PC-9 (cell line): ENCODE measurements around the gene THSD8.

Experiments used
- CTCF ChIP-seq: fragments of 200-600 bp; sonication (generic); conservative IDR thresholded peaks from 2 replicates; pipeline ENCODE4 v1.6.1; 2017; ENCODE audit warnings: mixed run types, antibody characterized with exemption, mild to moderate bottlenecking, moderate library complexity
- EZH2 ChIP-seq: fragments of 200-600 bp; sonication (generic); IDR thresholded peaks from 2 replicates; pipeline ENCODE4 v1.8.0; 2017; ENCODE audit warnings: antibody characterized with exemption, low read depth

- no peak for TF ChIP-seq EZH2
- no peak for TF ChIP-seq CTCF
Observed at GRCh38 chr19:12800466-12800770, 1.5 kb upstream of the THSD8 start.
